A549 (cell line): Measurements from ENCODE around the gene MUC5AC. TPM values are rescaled to one million over a fixed set of nuclear protein-coding genes. Genes with fewer than 3 reads are reported as not detected.
A peak's percentile ranks its signal among the peaks of the same experiment; 100 is the strongest.

ENCODE experiments used
- ATAC-seq, 2 experiments: fragments of 200-7000 bp in 1 of 2; fragments of >200 bp in 1 of 2; cut with Nextera tagmentation in 1 of 2; cut with Tn5 transposase in 1 of 2; 3 replicates each; pipeline versions ENCODE4 v1.8.0 to v1.9.1; 2018 to 2020; ENCODE audit warnings: mild to moderate bottlenecking in 1 of 2, moderate library complexity in 1 of 2
- CTCF ChIA-PET: fragments of 300-600 bp; sonication (Branson Sonifier 250); formaldehyde crosslinking; extraction: SDS; loops from one replicate; lab custom pipeline; 2021; ENCODE audit warnings: antibody characterized with exemption, inconsistent platforms; lab: Yijun Ruan, JAX
- POLR2A ChIA-PET: fragments of 350-600 bp; formaldehyde crosslinking; extraction: SDS; loops from one replicate; lab custom pipeline; 2021; ENCODE audit warnings: antibody characterized with exemption, inconsistent platforms; lab: Yijun Ruan, JAX
- DNase-seq, 2 experiments: peaks; one replicate each; pipeline versions ENCODE4 v3.0.0 to v3.0.0-alpha.2; 2011 to 2016; ENCODE audit warnings: low read depth in 1 of 2, low spot score in 1 of 2
- FAIRE-seq: peaks from 2 replicates; lab custom pipeline; 2011; peaks lifted over from hg19 to GRCh38; lab: Jason Lieb, UNC
- H3K27ac ChIP-seq, 2 experiments: fragments of >200 bp; sonication (Bioruptor Twin); formaldehyde crosslinking; 3 replicates each; pipeline ENCODE4 v1.5.1; 2016 to 2017
- H3K4me1 ChIP-seq: fragments of >200 bp; sonication (Bioruptor Twin); formaldehyde crosslinking; 3 replicates; pipeline ENCODE4 v1.6.1; 2016
- H3K4me2 ChIP-seq: fragments of >200 bp; sonication (Bioruptor Twin); formaldehyde crosslinking; 3 replicates; pipeline ENCODE4 v1.6.1; 2016
- H3K4me3 ChIP-seq: fragments of >200 bp; sonication (Bioruptor Twin); formaldehyde crosslinking; 3 replicates; pipeline ENCODE4 v1.5.1; 2016
- H3K9me3 ChIP-seq: fragments of >200 bp; sonication (Bioruptor Twin); formaldehyde crosslinking; 3 replicates; pipeline ENCODE4 v1.6.1; 2016
- CBX2 ChIP-seq: fragments of 200-600 bp; sonication (generic); IDR thresholded peaks from 2 replicates; pipeline ENCODE4 v1.6.1; 2016; ENCODE audit warnings: low read depth, mild to moderate bottlenecking, borderline replicate concordance
- CHD2 ChIP-seq: fragments of 150-350 bp; IDR thresholded peaks from 2 replicates; pipeline ENCODE4 v1.6.1; 2014; ENCODE audit warnings: low read length; ENCODE audit not compliant: partially characterized antibody
- EHMT2 ChIP-seq: fragments of 200-600 bp; sonication (generic); IDR thresholded peaks from 2 replicates; pipeline ENCODE4 v1.6.1; 2016; ENCODE audit warnings: antibody characterized with exemption, low read depth, mild to moderate bottlenecking, moderate library complexity
- ESRRA ChIP-seq: fragments of 150-350 bp; IDR thresholded peaks from 2 replicates; pipeline ENCODE4 v1.6.1; 2014; ENCODE audit warnings: mild to moderate bottlenecking, low read length, borderline replicate concordance
- FOXS1 ChIP-seq: fragments of 250-450 bp; sonication (Bioruptor Pico); IDR thresholded peaks from 2 replicates; pipeline ENCODE4 v1.5.0; 2020; ENCODE audit warnings: mild to moderate bottlenecking, moderate library complexity
- GATA3 ChIP-seq: IDR thresholded peaks from 2 replicates; pipeline ENCODE4 v1.6.1; 2012; ENCODE audit warnings: borderline replicate concordance
- HOXA7 ChIP-seq: fragments of 250-450 bp; sonication (Bioruptor Pico); IDR thresholded peaks from 2 replicates; pipeline ENCODE4 v1.5.0; 2020; ENCODE audit warnings: mild to moderate bottlenecking, moderate library complexity
- JUNB ChIP-seq: fragments of >200 bp; sonication (Bioruptor Twin); formaldehyde crosslinking; IDR thresholded peaks from 2 replicates; pipeline ENCODE4 v1.6.1; 2016
- KDM1A ChIP-seq: fragments of 200-600 bp; sonication (generic); IDR thresholded peaks from 2 replicates; pipeline ENCODE4 v1.6.1; 2016; ENCODE audit warnings: low read depth, mild to moderate bottlenecking
- MYC ChIP-seq: IDR thresholded peaks from 2 replicates; pipeline ENCODE4 v1.6.1; 2012; ENCODE audit warnings: mild to moderate bottlenecking, inconsistent platforms, low read length, improper control_type of control experiment, borderline replicate concordance
- NFE2L2 ChIP-seq: fragments of 150-350 bp; conservative IDR thresholded peaks from 2 replicates; pipeline ENCODE4 v1.6.1; 2014; ENCODE audit warnings: low read length
- NR3C1 ChIP-seq: fragments of >200 bp; sonication (Bioruptor Twin); formaldehyde crosslinking; IDR thresholded peaks from 3 replicates; pipeline ENCODE4 v1.6.1; 2017
- PHF8 ChIP-seq: fragments of 200-600 bp; sonication (generic); IDR thresholded peaks from 2 replicates; pipeline ENCODE4 v1.6.1; 2016; ENCODE audit warnings: low read depth, mild to moderate bottlenecking, antibody characterized with exemption, moderate library complexity, borderline replicate concordance
- POLR2A ChIP-seq: IDR thresholded peaks from 2 replicates; pipeline ENCODE4 v1.6.1; 2012; ENCODE audit warnings: mild to moderate bottlenecking, low read length
- RCOR1 ChIP-seq: fragments of 150-350 bp; IDR thresholded peaks from 2 replicates; pipeline ENCODE4 v1.6.1; 2014; ENCODE audit warnings: antibody characterized with exemption, low read length, low read depth
- RNF2 ChIP-seq: fragments of 200-600 bp; sonication (generic); IDR thresholded peaks from 2 replicates; pipeline ENCODE4 v1.6.1; 2016; ENCODE audit warnings: low read depth, mild to moderate bottlenecking, antibody characterized with exemption, moderate library complexity, borderline replicate concordance
- SMC3 ChIP-seq: fragments of >200 bp; sonication (Bioruptor Twin); formaldehyde crosslinking; IDR thresholded peaks from 3 replicates; pipeline ENCODE4 v1.6.1; 2018; ENCODE audit warnings: inconsistent platforms
- TP53 ChIP-seq: fragments of 250-450 bp; sonication (Bioruptor Pico); IDR thresholded peaks from 2 replicates; pipeline ENCODE4 v1.5.0; 2021; ENCODE audit warnings: mild to moderate bottlenecking, moderate library complexity
- ZC3H11A ChIP-seq: fragments of 450-650 bp; IDR thresholded peaks from 2 replicates; pipeline ENCODE4 v1.6.1; 2014; ENCODE audit warnings: antibody characterized with exemption, mild to moderate bottlenecking
- ZNF302 ChIP-seq: fragments of 250-450 bp; sonication (Bioruptor Pico); IDR thresholded peaks from 2 replicates; pipeline ENCODE4 v1.9.0; 2021; ENCODE audit warnings: inconsistent platforms, mild to moderate bottlenecking, moderate library complexity
- ZSCAN20 ChIP-seq: fragments of 250-450 bp; sonication (Bioruptor Pico); IDR thresholded peaks from 2 replicates; pipeline ENCODE4 v1.8.0; 2022; ENCODE audit warnings: mild to moderate bottlenecking, moderate library complexity
- WGBS: methylation state at CpG from one replicate; pipeline ENCODE4 v1.1.6; 2017; ENCODE audit errors: missing lambda C conversion rate; 5-methylcytosine and 5-hydroxymethylcytosine counted together
- polyA plus RNA-seq, 4 experiments: library from polyadenylated mRNA; depleted of rRNA in 3 of 4; stranded (reverse); fragments of >200 nt; fragmentation: RNase III in 1 of 4; extraction: RNeasy Plus Mini Kit Qiagen cat#74134 plus additional on column Dnase treatment in 1 of 4; gene quantifications; 2 replicates in 3 of 4; 3 replicates in 1 of 4; pipeline ENCODE4 v1.2.3, GENCODE V29; 2011 to 2017
- TF ChIP-seq, protein P1 (sequence below): IDR thresholded peaks from 2 replicates; pipeline ENCODE4 v1.6.1; 2012
- TF ChIP-seq, protein P2 (sequence below): IDR thresholded peaks from 2 replicates; pipeline ENCODE4 v1.6.1; 2012; ENCODE audit warnings: low read depth, borderline replicate concordance
- TF ChIP-seq, protein P3 (sequence below): fragments of 150-350 bp; IDR thresholded peaks from 2 replicates; pipeline ENCODE4 v1.6.1; 2014; ENCODE audit warnings: low read depth, mild to moderate bottlenecking, low read length
- TF ChIP-seq, protein P4 (sequence below): fragments of >200 bp; sonication (Bioruptor Twin); formaldehyde crosslinking; IDR thresholded peaks from 2 replicates; pipeline ENCODE4 v1.6.1; 2016
- TF ChIP-seq, protein P5 (sequence below): fragments of 450-650 bp; IDR thresholded peaks from 2 replicates; pipeline ENCODE4 v1.6.1; 2014; ENCODE audit warnings: antibody characterized with exemption
- TF ChIP-seq, protein P6 (sequence below): fragments of >200 bp; sonication (Bioruptor Twin); formaldehyde crosslinking; IDR thresholded peaks from 3 replicates; pipeline ENCODE4 v1.5.1; 2016

Gene MUC5AC
- polyA plus RNA-seq, 2 of the 4 experiments (the other 2 are of a cell fraction) = 0.18 to 7.4 TPM

DNA sequence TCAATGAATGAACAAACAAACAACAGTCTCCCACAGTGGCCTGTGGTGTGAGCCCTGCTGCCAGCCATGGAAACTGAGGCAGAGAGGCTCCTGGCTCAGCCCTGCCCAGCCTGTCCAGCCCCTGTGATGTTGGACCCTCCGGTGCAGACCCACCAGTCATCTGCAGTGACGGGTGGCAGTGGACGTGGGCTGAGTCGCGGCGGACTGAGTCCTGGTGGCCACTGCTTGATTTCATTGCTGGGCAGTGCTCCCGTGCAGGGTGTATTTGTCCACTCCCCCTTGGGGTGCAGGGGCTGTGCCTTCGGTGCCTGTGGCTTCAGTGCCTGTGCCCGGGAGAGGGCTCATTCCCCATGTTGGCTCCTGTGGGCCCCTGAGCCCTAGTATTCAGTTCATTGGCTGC is 31.9 kb upstream of the MUC5AC start:
- DNase-seq (no peak), ATAC-seq (no peak), FAIRE-seq (no peak)
- Histone ChIP-seq H3K9me3 (no peaks in the 10 kb centered on the region), H3K4me1 (peaks cover 6% of the 10 kb centered on the region; the same call in 1 of the 3 replicates), H3K4me3 (no peak overlapping the region), H3K4me2 (no peak overlapping the region), H3K27ac (no peak overlapping the region)
- CTCF ChIA-PET = interaction anchor here (1.6 kb wide), 1 partner anchor 77 kb away, joined by 5 read pairs; no protein-coding TSS in a partner anchor
- 98% methylated on average over 8 of the region's 9 CpGs for WGBS
- POLR2A ChIA-PET = no interaction called here
- no peak for TF ChIP-seq PHF8
- TF ChIP-seq, protein P1, sequence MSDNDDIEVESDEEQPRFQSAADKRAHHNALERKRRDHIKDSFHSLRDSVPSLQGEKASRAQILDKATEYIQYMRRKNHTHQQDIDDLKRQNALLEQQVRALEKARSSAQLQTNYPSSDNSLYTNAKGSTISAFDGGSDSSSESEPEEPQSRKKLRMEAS = no peak
- TF ChIP-seq, all 56 proteins: peak for 0

DNA sequence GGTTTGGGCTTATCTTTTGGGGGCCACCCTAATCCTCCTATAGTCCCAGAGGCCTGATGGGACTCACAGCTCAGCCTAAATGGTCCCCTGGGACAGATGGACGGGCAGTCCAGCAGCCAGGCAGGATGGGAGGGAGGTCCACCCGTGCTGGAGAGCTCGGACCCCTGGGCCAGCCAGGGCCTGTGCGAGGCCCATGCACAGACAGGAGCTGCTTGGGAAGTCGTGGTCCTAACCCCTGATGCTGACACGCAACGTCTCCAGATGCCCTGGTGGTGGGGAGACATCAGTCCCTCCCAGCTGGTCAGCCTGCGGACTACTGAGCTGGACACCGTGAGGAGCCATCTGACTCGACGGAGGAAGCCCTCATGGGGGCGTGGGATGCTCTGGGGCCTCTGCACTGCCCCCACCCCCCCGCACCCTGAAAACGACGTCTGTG is 31.2 kb upstream of the MUC5AC start:
- Histone ChIP-seq H3K9me3 (no peaks in the 10 kb centered on the region), H3K27ac (no peak overlapping the region), H3K4me1 (peaks cover 6% of the 10 kb centered on the region; the same call in 1 of the 3 replicates), H3K4me2 (no peak overlapping the region), H3K4me3 (no peak overlapping the region)
- ChIA-PET POLR2A (no interaction called here), CTCF (interaction anchor here (1.6 kb wide), 1 partner anchor 76 kb away, joined by 5 read pairs; no protein-coding TSS in a partner anchor)
- FAIRE-seq = no peak
- WGBS = 94% methylated on average over 11 of the region's 15 CpGs
- no peak for ATAC-seq
- no peak for DNase-seq
- TF ChIP-seq CBX2 (no peak), RNF2 (no peak), RCOR1 (no peak), TP53 (CRISPR knock-in tag) (no peak), ZNF302 (no peak), CHD2 (no peak), ZC3H11A (no peak), NFE2L2 (no peak), GATA3 (no peak), POLR2A (no peak), JUNB (no peak), SMC3 (no peak), FOXS1 (CRISPR knock-in tag) (no peak)
- TF ChIP-seq, protein P2, sequence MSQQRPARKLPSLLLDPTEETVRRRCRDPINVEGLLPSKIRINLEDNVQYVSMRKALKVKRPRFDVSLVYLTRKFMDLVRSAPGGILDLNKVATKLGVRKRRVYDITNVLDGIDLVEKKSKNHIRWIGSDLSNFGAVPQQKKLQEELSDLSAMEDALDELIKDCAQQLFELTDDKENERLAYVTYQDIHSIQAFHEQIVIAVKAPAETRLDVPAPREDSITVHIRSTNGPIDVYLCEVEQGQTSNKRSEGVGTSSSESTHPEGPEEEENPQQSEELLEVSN = no peak
- TF ChIP-seq, protein P3, sequence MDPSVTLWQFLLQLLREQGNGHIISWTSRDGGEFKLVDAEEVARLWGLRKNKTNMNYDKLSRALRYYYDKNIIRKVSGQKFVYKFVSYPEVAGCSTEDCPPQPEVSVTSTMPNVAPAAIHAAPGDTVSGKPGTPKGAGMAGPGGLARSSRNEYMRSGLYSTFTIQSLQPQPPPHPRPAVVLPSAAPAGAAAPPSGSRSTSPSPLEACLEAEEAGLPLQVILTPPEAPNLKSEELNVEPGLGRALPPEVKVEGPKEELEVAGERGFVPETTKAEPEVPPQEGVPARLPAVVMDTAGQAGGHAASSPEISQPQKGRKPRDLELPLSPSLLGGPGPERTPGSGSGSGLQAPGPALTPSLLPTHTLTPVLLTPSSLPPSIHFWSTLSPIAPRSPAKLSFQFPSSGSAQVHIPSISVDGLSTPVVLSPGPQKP = no peak
- TF ChIP-seq, protein P4, sequence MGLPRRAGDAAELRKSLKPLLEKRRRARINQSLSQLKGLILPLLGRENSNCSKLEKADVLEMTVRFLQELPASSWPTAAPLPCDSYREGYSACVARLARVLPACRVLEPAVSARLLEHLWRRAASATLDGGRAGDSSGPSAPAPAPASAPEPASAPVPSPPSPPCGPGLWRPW = no peak

DNA sequence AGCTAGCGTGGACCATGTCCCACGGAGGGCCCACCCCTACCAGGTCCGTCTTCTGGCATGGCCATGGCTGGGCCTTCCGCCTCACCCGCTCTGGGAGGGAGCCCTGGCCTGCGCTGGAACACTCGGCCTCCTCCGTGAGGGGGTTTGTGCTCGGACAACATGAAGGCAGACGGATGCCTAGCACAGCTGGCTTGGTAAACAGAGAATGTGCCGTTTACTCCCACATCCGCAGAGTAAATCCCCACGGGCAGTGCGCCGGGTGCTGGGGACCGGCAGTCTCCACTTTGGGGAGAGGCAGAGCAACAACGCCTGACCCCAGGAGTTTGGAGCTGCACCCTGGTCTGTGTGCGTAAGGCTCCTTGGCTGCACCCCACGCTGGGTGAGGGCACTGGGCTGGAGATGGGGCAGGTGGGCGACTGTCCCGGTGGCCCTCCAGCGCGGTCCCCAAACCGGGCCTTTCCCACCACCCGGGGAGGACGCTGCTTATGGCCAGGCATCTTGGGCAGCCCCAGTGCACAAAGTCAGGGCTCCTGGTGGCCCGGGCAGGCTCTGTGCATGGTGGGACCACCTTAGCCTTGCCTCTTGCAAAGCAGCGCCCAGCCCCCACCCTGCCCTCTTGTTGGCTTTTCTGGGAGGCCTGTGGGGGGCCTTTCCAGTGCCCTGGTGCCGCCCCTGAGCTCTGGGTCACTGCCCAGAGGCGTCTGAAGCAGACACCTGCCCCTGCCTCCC is 30.7 kb upstream of the MUC5AC start:
- WGBS = 87% methylated on average over 23 of the region's 30 CpGs
- FAIRE-seq (no peak), ATAC-seq (no peak), DNase-seq (no peak)
- H3K4me1 ChIP-seq = peaks cover 1% of the 10 kb centered on the region; the same call in 1 of the 3 replicates
- CTCF ChIA-PET = interaction anchor here (1.1 to 1.6 kb wide), 2 partner anchors 13 to 76 kb away, joined by 5 read pairs; no protein-coding TSS in a partner anchor
- POLR2A ChIA-PET = no interaction called here
- H3K4me2 ChIP-seq = no peak overlapping the region
- H3K27ac ChIP-seq = peak overlapping the region in 1 of 2 experiments; percentile 45; a peak in 2 of 6 replicates
- H3K9me3 ChIP-seq = no peaks in the 10 kb centered on the region
- H3K4me3 ChIP-seq = no peak overlapping the region
- no peak for TF ChIP-seq KDM1A
- TF ChIP-seq NFE2L2 = no peak
- TF ChIP-seq ZSCAN20 = no peak
- no peak for TF ChIP-seq ESRRA
- no peak for TF ChIP-seq EHMT2
- TF ChIP-seq, protein P5, sequence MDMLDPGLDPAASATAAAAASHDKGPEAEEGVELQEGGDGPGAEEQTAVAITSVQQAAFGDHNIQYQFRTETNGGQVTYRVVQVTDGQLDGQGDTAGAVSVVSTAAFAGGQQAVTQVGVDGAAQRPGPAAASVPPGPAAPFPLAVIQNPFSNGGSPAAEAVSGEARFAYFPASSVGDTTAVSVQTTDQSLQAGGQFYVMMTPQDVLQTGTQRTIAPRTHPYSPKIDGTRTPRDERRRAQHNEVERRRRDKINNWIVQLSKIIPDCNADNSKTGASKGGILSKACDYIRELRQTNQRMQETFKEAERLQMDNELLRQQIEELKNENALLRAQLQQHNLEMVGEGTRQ = no peak
- TF ChIP-seq, protein P6, sequence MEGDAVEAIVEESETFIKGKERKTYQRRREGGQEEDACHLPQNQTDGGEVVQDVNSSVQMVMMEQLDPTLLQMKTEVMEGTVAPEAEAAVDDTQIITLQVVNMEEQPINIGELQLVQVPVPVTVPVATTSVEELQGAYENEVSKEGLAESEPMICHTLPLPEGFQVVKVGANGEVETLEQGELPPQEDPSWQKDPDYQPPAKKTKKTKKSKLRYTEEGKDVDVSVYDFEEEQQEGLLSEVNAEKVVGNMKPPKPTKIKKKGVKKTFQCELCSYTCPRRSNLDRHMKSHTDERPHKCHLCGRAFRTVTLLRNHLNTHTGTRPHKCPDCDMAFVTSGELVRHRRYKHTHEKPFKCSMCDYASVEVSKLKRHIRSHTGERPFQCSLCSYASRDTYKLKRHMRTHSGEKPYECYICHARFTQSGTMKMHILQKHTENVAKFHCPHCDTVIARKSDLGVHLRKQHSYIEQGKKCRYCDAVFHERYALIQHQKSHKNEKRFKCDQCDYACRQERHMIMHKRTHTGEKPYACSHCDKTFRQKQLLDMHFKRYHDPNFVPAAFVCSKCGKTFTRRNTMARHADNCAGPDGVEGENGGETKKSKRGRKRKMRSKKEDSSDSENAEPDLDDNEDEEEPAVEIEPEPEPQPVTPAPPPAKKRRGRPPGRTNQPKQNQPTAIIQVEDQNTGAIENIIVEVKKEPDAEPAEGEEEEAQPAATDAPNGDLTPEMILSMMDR = no peak
- no peak for TF ChIP-seq NR3C1
- TF ChIP-seq HOXA7 (CRISPR knock-in tag) = no peak
- TF ChIP-seq, protein P2 = no peak
- no peak for TF ChIP-seq MYC
